Activated CD4-positive, alpha-beta T cell treated with anti-CD3 and anti-CD28 coated beads, Interleukin-2, amount 50 U/mL, for 48 hours (primary cell): ENCODE results near the gene DUS1L.
A peak's percentile ranks its signal among the peaks of the same experiment; 100 is the strongest.
"Not testable (repeated sequence)": the region's sequence is repeated elsewhere in the genome, so short reads cannot be mapped to it uniquely, and the experiment has no call there.

ENCODE experiments used
- DNase-seq, 2 experiments: peaks; one replicate each; pipeline ENCODE4 v3.0.0-alpha.2; 2020

DUS1L gene

DNA sequence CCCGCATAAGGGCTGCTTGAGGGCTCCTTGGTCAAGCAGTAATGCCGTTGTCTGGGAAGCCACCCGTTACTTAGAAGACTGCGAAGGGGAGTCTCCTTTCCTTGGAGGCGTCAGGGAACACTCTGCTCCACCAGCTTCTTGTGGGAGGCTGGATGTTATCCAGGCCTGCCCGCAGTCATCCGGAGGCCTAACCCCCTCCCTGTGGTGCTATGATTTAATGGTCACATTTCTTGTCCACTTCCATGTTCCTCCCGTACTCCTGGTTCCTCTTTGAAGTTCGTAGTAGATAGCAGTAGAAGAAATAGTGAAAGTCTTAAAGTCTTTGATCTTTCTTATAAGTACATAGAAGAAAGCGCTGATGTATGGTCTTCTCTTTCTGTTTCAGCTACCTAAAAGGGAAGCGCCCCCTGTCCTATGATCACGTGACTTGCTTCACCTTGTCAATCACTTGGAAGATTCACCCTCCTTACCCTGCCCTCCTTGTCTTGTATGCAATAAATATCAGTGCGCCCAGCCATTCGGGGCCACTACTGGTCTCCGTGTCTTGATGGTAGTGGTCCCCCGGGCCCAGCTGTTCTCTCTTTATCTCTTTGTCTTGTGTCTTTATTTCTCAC, 26.7 kb downstream of the DUS1L start:
- not testable (repeated sequence) for DNase-seq

DNA sequence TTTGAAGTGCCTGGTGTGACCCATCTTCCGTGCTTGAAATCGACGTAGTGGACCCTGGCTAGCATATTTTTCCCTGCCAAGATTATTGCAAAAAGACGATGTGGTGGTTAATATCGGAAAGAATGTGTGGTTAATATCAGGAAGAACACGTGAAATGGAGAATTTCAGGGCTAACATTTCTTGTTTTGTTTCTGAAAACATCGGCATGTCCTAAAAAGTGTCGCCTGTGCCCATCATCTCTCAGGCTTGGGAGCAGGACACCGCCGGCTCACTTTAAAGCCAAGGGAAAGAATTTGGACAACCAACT, 27.8 kb downstream of the DUS1L start:
- DNase-seq: no peak

DNA sequence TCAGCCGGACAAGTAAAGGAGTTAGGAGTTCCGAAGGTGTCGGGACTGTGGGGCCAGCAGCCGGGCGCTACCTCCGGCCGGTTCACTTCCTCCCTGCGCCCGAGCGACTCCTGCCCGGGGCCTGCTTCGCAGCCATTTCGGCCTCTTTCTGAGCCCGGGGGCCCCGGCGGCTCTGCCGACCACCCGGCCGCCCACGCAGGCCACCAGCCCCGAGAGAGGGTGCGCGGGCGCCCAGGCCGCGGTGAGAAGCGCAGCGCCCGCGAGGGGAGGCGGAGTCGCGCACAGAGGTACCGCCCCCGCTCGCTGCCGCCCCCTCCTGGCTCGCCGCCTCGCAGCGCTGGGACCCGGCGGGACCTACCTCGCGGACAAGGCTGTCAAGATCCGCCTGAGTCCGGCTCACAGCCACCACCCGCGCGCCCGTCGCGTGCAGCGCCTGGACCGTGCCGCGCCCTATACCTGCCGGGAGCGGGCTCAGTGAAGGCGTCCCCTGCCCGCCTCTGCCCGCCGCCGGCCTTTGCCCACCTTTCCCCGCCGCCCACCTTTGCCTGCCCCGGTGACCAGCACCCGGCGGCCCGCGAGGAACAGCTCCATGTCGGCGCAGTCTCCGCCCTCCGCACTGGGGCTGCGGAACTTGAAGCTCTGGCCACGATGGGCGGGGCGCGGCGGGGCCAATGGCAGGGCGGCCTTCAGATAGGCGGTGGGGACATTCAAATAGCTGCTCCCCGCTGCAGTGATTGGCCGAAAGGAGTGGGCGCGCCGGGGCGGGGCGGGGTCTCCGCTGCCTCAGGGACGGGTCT, 28.3 kb downstream of the DUS1L start, which contains the start of gene DCXR:
TSS of gene DCXR (minus strand) at position 606 of the 797 bp plus-strand sequence. CDS start at position 591, 15 bp downstream.
- peak; percentile 97 to 98 for DNase-seq

DNA sequence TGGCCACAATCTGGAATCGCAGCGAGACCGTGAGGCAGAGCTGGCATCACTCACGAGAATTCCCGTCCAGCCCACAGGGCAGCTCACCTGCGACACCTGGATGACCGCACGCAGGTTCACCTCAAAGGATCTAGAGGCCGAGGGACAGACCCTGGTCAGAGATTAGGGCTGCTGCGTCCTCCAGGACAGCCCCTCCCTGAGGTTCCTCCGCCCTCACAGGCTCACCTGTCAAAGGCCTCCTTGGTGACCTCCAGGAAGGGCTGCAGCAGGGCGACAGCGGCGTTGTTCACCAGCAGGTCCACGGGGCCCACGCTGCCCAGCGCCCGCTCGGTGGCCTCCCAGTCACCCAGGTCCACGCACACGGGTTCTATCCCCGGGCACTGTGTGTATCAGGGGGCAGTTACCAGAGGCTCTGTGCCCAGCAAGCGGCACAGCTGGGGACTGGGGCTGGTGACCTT, 28.9 kb downstream of the DUS1L start:
- no peak for DNase-seq

DNA sequence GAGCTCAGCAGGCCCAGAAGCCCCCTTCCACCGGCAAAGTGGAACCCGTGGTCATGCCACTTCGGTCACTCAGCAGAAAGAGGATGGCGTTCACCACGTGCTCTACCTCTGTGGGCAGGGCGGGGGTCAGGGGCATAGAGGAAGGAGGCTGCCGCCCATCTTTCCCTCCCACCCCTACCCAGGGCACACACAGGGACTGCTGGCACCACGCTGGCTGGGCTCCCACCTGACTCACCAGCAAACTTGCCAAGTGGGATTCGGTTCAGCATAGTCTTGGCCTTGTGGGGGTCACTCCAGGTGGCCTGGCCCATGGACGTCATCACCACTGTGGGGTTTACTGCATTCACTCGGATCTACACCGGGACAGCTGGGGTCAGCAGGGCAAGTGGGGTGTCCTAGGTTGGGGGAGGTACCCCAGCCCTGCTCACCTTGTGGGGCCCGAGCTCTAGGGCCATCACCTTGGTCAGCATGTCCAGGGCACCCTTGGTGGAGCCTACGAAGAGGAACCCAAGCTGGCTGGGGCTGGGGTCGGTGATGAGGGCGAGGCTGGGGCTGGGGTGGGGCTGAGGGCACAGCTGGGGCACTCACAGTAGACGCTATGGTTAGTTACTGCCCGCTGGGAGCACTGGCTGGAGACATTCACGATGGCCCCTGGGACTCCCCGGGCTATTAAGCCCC, 29.5 kb downstream of the DUS1L start:
- DNase-seq: no peak

DNA sequence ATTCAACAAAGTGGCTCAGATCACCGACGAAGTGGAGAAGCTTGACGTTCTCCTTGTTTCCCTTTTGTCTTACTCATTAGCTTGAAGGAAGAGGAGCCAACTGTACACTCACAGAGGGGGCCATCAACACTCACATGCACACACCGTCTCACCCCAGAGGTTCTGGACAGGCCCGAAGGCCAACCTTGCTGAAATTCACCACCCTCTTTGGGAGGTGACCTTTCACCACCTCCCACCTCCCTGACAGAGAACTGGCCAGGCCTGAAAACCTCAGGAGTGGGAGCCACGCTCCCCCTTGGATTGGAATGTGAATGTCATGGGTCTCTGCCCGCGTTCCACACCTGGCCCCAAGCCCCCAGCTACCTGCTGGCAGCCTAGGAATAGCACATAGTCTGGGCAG, 30.1 kb downstream of the DUS1L start:
- no peak for DNase-seq

DNA sequence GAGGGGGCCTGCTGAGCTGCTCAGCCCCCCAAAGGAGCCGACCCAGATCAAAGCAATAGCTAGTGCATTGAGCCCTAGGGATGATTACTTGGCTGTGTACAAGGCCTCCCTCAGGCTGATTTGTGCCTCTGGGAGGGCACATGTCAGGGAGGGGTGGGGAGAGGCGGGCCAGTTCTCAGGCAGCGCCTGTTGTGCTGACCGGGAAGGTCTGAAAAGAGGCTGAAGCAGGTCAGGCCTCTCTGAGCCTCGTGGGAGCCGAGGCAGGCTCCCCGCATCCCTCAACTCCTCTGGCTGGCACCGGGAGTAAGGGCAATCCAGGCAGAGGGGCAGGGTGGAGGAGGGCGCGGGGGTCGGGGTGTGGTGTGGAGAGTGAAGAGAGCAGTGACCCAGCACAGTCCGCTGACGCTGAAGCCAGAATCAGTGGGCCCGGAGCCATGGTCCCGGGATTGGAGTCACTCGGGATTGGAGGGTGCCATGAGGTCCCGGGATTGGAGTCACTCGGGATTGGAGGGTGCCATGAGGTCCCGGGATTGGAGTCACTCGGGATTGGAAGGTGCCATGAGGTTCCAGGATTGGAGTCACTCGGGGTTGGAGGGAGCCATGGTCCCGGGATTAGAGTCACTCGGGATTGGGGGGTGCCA, 31.1 kb downstream of the DUS1L start:
- DNase-seq: no peak

DNA sequence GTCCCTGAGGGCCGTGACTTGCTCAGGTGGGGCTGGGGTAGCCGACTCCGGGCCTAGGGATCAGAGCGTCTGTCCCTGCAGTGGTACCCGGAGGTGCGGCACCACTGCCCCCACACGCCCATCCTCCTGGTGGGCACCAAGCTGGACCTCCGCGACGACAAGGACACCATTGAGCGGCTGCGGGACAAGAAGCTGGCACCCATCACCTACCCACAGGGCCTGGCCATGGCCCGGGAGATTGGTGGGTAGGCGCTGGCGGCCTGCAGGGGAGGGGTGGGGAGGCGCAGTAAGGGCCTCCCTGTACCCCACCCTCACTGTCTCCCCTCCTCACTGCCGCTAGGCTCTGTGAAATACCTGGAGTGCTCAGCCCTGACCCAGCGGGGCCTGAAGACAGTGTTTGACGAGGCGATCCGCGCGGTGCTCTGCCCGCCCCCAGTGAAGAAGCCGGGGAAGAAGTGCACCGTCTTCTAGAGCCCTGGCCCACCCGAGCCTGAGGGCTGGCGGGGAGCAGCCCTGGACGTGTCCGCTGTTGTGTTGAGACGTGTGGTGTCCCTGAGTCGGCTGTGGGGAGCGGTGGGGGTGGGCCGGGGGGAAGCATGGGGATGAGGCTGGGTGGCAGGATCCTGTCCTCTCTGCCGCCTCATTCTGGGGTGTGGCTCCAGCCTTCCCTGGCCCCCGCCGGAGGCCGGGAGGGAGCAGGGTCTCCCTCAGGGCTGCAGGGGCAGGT, 32.1 kb downstream of the DUS1L start:
- no peak for DNase-seq

DNA sequence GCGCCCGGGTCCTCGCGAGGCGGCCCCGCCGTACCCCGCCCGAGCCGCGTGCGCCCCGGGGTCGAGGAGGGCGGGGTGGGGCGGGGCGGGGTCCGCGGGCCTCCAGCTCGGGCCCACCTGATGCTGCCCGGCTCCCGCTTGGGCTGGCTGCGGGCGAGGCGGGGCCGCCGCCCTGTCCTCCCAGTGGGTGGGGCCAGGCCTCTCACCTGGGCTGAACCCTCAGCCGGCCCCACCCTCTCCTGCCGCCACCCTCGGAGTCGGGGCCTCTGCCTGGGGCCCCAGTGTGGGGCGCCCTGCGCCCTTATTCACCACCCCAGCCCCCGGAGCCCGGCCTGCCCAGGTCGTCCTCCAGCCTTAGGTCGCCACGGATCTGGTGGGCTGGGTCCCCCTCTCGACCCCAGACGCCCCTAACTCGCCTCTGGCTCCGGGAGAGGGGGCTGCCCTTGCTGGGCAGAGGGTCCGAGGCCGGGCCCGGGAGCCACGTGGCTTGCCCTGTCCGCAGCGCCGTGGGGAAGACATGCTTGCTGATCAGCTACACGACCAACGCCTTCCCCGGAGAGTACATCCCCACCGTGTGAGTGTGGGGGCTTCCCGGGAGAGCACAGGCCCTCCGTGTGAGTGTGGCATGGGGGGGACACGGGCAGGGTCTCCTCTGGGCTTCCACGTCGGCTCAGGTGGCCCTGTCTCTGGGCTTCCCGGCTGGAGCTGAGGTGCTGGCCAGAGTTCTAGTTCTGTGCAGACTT, 33.5 kb downstream of the DUS1L start:
- peak; percentile 58 to 64 for DNase-seq

DNA sequence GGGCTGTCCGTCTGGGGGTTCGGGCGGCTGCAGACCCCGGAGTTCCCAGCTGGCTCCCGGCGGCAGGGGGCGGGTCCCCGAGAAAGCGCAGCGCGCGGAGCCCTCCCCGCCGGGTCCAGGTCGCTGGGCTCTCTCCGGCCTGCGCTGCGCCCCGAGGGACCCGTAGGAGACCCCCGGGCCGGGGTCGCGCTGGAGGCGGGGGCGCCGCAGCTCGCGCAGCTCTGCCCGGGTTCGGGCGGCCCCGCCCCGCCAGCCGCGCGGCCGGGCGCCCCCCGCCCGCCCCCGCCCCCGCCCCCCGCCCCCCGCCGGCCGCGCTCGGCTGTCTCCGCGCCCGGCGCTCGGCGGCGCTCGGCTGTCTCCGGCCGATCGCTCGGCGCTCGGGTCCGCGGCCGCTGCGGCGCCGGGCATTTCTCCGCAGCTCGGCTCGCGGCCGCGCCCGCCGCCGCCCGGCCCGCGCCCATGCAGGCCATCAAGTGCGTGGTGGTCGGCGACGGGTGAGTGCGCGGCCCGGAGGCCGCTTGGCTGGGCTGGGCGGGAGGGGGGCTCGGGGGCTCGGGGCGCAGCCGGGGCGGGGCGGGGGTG, 34.2 kb downstream of the DUS1L start, which contains the start of gene RAC3:
TSS of gene RAC3 (plus strand) at position 376 of the 582 bp plus-strand sequence. CDS start at position 460, 84 bp downstream.
- no peak for DNase-seq

DNA sequence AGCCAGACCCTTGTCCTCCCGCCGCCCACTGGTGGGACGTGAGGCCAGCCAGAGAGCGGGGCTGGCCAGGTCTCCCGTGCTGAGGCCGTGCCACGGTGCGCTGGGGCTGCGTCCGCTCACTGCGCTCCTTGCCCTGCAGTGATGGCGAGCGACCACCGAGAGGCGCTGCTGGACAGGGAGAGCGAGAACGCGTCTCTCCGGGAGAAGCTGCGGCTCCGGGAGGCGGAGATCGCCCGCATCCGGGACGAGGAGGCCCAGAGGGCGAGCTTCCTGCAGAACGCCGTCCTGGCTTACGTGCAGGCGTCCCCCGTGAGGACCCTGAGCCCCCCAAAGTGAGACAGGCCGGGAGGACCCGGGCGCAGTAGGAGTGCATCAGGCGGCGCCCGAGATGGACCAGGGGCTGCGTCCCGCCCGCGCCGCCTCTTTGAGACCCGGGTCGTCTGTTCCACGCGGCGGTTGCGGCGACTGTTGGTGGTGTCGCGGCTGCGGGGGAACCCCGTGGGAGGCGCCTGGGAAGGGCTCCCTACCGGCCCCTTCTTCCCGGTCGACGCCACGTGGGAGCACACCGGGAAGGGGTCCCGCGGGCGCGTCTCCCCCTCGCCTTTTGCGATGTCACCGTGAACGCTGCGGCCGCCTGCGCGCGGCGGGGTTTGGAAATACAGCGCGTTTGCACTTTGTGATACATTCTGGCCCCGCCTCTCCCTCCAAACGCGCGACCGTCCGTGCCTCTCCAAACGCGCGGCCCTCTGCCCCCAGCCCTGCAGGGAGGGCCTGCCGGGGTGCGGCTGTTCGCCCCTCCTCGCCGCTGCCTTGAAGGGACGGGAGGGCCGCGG, 34.9 kb downstream of the DUS1L start:
- peak; percentile 86 to 88 for DNase-seq

DNA sequence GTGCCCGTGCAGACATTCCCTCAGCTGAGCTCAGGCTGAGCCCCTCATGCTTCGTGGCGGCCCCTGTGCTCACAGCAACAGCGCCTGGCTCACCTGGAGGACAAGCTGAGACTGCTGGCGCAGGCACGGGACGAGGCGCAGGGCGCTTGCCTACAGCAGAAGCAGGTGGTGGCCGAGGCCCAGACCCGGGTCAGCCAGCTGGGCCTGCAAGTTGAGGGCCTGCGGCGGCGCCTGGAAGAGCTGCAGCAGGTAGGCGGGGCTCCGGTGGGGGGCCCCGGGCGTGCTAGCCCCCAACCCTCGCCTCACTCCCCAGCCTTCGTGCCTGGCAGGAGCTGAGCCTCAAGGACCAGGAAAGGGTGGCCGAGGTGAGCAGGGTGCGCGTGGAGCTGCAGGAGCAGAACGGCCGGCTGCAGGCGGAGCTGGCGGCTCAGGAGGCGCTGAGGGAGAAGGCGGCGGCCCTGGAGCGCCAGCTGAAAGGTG, 35.6 kb downstream of the DUS1L start:
- DNase-seq: no peak

DNA sequence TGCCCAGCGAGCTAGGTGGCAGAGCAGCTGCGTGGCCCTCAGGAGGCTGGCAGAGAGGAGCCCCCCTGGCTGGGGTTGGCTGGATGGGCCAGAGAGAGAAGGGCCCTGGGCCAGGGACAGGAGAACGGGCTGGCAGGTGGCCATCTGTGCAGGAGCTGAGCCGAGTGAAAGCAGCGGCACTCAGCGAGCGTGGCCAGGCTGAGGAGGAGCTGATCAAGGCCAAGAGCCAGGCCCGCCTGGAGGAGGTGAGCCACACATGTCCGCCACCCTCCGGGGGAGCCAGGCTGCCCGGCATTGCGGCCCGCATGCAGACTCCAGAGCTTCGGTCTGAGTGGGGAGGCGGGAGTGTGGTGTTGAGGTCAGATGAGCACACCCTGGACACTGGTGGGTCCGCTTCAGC, 36.2 kb downstream of the DUS1L start:
- DNase-seq: no peak

DNA sequence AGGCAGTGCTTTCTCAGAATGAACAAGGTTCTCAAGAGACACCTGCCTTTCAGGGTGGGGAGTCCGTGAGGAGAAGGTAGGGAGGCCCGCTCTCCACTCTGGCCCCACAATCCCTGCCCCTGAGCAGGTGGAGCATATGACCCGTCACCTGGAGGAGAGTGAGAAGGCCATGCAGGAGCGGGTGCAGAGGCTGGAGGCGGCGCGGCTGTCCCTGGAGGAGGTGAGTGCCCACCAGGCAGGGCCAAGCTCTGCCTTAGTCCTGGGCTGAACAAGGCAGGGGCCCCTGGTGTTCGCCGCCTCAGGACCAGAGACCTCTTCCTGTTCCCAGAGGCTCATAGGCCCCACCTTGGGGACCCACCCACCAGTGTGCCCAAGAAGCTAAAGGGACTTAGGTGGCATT, 36.6 kb downstream of the DUS1L start:
- DNase-seq: no peak

DNA sequence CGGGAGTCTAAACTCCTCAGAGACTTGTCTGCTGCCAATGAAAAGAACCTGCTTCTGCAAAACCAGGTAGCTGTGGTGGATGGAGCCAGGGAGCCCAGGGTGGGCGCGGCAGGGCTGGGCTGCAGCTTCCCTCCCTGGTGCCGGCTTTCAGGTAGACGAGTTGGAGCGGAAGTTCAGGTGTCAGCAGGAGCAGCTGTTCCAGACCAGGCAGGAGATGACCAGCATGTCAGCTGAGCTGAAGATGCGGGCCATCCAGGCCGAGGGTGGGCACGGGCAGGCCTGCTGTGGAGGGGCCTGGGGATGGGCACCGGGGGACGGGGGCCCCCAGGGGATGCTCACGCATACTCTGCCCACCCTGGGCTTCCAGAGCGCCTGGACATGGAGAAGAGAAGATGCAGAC, 37.4 kb downstream of the DUS1L start:
- no peak for DNase-seq

DNA sequence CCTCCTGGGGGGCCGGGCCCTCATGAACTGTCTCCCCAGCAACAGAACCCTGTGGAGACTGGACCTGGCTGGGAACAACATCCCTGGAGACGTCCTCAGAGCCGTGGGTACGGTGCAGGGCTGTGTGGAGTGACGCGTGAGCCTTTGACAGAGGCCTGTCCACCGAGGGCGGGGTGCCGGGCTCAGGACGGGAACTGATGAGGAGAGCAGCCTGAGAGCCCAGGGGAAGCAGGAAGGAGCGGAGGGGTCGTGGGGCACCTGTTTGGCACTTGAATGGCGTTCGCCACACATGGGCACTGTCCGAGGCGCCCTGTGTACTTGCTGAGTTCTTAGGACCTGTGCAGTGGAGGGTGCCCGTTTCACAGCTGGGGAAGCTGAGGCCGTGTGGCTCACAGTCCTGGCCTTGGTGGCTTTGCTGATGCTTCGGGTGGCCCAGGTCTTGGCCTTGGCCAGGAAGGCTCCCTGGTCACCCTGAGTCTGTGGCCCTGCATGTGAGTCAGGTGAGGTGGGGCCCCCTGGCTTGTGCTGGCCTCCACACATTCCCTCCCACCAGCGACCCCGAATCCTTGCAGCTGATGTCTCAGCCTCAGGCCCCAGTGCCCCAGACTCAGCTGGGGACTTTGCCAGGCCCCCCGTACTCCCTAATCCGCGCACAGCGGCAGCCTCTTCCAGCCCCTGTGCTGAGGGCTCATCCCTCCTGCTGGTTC, 40.0 kb downstream of the DUS1L start:
- DNase-seq: no peak

DNA sequence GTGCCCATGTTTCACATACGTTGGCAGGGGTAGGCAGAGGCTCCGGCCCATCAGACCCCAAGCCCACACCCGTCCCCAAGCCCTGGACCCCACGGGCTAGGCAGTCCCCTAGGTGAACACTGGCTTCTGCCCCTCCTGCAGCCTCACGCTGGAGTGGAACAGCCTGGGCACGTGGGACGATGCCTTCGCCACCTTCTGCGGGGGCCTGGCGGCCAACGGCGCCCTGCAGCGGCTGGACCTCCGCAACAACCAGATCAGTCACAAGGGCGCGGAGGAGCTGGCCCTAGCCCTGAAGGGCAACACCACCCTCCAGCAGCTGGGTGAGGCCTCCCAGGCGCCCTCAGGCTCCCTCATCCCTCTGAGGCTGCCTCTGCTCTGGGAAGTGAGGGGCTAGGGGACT, 40.7 kb downstream of the DUS1L start:
- no peak for DNase-seq

DNA sequence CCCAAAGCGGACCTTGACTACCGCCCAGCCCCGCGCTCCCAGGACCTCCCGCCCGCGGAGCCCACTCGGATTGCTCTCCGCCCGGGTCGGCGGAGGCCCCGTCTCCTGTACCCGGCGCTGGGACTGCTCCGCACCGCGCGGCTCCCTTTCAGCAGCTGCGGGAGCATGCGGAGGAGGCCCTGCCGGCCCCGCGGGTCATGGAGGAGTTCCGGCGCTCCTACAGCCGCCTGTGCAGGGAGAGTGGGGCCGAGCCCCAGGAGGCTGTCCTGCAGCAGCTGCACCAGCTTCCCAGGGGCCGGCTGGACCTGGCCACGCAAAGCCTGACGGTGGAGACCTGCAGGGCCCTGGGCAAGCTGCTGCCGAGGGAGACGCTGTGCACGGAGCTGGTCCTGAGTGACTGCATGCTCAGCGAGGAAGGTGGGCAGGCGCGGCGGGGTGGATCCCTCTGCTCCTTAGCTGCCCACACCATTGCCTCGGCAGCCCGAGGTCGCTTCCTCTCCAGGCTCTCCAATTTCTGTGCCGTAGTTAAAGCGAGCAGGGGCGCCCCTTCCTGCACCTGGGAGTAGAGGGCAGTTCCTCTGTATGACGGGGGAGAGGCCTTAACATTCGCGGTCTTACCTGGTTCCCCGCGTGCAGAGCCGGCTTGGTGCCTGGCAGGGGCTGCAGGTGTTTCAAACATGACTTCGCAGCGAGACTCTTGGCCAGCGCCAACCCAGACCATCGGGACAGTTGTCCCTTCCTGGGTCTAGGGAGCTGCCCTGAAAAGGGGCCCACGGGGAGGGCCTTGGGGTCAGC, 42.0 kb downstream of the DUS1L start:
- peak; percentile 28 to 44 for DNase-seq

DNA sequence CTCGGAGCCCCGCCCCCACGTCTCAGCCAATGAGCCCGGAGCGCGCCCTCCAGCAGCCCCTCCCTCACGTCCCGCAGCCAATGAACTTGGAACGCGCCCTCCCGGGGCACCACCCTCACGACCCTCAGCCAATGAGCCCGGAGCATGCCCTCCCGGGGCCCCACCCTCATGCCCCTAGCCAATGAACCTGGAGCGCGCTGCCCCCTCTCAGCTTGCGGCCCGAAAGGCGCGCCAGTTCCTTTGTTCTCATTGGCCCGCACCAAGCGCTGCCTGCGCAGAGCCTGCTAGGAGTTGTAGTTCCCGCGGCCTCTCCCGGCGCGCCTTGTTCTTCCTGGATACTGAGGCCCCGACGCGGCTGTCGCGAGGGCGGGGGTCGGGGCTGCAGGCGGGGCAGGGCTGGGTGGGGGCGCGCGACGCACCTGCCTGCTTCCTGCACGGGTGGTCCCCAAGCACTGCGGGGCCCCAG, 42.6 kb downstream of the DUS1L start, which contains the start of gene LRRC45:
TSS of gene LRRC45 (plus strand) at position 325 of the 466 bp plus-strand sequence. CDS start 339 bp downstream, outside the sequence.
- peak; percentile 100 for DNase-seq
